HT1080 (cell line): ENCODE measurements around the gene ADAM10. TPM values are rescaled to one million over a fixed set of nuclear protein-coding genes. Genes with fewer than 3 reads are reported as not detected.
"Not testable (repeated sequence)": the region's sequence is repeated elsewhere in the genome, so short reads cannot be mapped to it uniquely, and the experiment has no call there.

Experiments used
- DNase-seq: peaks from one replicate; pipeline ENCODE4 v3.0.0-alpha.2; 2015; ENCODE audit warnings: low read depth
- total RNA-seq: library from RNA; depleted of rRNA; stranded (reverse); fragments of >200 nt; shearing (Covaris generic); gene quantifications from 2 replicates; pipeline ENCODE4 v1.2.3, GENCODE V29; 2014

Gene ADAM10
- total RNA-seq, 1 experiment from 2014 or later = 135 TPM

DNA sequence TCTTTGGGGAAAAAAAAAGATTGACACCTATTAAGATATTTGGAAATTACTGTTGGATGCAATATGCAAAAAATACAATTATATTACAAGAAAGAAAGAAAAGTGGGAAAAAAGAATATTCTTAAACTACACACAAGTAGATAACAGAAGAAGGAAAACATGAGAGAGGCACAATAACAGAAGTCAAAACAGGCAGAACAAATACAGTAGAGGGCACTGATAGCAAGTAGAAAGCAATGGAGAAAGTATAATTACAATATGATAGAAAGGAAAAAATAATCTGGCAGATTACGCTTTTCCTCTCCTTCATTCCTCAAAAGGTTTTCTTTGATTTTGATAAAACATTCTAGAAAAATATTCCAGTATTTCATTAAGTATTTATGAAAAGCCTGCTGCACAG lies 72.1 kb downstream of the ADAM10 start:
- DNase-seq = no peak

DNA sequence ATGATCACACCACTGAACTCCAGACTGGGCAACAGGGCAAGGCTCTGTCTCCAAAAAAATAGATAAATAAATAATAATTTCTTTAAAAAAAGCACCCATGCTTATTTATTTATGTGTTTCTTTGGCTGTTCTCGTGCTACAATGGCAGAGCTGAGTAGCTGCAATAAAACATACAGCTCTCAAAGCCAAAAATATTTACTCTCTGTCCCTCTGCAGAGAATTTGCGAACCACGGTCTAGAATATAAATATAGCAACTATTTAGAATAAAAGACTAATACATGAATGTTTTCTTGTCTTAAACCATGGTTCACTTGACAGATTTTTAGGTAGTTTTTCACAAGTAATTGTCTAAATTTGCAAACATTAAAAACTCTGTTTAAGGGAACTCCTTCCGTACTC lies 72.7 kb downstream of the ADAM10 start:
- DNase-seq = no peak

DNA sequence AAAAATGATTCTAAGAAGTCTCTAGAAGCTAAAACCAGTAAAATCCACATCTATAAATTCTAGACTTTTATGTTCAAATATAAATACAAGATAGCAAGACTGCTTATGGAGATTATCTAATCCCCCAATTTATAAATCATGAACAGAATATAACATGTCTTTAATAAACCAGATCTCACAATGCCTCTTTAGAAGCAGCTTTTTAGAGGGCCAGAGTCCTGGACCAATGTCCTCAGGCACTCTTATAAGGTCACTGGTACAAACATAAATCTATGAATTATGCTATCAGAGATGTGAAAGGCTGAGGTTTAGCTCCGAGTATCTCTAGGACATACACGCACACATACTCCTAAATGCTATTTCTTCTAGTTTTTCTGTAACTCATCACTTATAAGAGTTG lies 78.3 kb downstream of the ADAM10 start:
- no peak for DNase-seq

DNA sequence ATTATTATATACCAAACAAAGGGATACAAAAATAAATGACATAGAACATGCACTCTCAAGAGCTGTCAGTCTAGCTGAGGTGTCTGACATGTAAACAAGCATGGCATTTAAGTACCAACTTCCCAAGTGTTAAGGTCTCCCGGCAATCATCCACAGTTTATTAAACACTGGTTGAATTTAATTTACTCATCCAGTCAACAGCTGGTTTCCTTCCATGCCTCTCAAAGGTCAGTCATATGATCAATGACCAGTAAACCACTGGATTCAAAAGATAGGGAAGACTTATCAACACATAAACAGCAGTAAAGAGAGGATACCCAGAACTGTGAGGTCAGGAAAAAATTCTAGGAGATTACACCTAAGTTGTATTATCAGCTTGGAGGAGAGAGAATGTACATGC lies 80.4 kb downstream of the ADAM10 start:
- DNase-seq = no peak

DNA sequence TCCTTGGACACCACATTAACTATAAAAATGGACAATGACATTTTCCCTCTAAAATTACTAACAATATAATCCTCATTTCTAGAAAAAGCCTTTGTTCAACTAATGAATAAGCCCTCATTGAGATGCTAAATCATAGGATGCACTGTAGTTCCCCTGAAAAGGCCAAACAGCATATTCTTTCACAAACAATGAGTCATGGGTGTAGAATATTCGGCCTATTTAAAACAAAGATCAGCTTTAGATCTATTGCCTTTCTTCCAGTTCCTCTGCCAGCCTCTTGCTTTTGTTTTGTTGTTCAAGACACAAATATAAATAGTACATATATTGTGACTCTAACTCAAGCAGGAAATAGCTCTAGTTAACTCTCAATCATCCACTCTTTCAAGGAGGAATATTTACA lies 82.5 kb downstream of the ADAM10 start:
- DNase-seq = no peak

DNA sequence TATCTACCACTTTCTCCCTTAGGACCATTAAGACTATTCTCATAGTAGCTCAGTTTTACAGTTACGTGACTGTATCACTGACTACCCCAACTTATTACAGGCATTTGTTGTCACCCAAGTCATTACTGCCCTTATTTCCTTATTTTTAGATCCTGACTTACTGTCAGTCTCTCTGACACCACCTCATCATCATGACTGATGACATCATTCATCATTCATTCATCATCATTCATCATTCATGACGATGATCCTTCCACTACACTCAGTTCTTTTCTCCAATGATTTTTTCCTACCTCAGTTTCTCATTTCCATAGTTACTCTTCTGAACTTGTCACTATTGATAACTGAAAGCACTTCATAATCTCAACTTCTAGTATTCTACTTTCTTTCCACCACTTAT lies 83.8 kb downstream of the ADAM10 start:
- DNase-seq = no peak

DNA sequence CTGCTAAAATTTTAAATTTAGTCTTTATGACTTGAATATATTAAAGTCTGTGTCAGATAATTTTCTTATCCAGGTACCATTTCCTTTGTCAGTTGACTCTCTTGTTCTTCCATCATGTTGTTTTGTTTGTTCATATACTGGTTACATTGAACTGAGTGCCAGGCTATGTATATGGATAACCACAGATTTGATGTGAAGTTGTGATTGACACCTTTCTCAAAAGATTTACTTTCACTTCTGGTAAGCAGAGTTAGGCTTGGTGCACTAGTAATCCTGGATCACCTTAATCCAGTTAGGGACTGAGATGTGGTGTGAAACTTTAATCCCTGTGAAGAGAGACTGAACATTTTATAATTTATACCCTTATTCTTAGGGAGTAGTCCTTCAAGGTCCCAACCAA lies 99.4 kb downstream of the ADAM10 start:
- no peak for DNase-seq

DNA sequence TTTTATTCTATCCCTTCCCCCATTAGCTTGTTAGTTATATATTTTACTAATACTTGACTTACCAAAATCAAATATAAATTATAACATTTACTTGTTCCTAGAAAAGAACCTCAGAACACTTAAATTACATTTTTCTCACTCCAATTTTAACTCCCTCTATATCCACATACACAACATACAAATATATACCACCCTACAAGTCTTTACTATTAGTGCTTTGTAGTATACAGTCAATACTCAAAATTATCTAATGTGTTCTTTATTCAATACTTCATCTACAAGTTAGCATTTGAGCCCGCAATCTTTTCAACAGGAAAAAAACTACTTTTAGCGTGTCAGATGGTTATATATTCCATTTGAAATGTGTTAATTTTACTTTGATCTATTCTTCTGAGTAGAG lies 100.3 kb downstream of the ADAM10 start:
- no peak for DNase-seq

DNA sequence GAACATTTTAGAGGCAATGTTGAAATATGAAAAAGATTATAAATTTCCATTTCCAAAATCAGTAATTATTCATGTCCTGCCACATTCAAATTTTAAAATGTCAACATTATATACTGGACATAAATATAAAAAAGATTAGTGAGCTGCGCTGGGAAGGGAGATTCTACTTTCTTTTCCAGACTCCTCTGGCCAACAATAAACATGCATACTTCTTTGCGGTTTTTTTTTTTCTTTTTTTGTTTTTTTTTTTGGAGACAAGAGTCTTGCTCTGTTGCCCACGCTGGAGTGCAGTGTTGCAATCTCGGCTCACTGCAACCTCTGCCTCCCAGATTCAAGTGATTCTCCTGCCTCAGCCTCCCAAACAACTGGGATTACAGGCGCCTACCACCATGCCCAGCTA lies 105.5 kb downstream of the ADAM10 start:
- DNase-seq = no peak

DNA sequence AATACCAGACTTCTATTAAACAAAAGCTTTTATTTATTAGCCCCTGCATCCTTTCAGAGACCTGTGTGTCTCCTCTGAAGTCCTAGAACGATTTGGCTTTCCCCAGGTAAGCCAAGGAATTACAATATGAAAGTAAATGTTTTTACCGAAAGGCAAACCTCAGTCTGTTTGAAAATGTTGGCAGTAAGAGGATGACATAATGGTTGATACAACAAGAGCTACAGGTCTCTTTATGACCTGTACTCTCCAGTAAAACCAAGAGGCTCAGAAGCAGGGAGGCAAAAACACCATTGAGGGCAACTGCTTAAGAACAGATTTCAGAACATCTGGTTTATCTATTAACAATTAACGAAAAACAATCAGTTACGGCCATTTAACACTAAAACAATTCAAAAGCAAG lies 107.8 kb downstream of the ADAM10 start:
- DNase-seq = no peak

DNA sequence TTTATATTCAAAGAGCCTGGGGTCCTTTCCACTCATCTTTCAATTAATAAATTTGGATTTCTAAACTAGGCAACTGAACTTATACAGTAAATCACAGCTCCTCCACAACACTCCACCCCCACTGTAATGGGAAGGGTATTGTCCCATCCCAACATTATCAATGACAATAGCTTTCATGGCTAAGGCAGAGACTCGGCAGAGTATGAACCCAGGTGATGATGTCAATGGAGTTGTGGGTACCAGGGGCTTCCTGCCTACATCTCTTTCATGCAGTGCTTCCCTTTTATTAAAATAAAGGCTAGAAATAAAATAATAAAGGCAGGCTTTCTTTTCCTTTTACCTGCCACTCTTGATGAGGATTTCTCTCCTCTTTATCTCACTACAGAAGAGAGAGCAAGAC lies 109.5 kb downstream of the ADAM10 start:
- DNase-seq = no peak

DNA sequence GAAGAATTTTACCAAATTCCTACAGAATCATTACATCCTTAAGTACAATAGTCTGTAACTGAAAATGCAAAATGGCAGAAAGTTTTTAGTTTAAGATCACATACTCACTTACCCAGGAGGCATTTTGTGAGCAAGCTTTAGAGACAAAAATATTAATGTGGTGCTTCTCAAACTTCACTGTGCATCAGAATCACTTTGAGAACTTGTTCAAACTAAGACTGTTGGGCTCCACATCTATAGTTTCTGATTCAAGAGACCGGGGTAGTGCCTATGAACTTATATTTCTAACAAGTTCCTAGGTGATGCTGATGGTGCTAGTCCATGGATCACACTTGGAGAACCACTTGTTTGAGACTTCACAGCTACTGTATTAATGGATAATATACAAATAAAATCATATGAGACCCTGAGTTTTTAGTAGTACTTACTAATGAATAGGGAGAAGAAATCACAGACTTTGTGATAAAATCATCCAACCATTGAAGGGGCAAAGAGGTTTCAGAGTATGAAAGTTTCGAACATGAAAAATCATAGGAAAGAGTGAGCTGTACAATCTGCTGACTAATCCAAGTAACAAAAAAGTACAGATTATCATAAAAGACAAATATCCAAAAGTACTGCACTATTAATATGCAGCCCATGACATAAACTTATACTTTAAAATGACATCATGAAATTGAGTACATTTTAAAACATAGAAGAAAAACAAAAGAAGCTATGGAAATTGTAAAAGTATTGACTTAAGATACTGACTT lies 110.3 kb downstream of the ADAM10 start:
- no peak for DNase-seq

DNA sequence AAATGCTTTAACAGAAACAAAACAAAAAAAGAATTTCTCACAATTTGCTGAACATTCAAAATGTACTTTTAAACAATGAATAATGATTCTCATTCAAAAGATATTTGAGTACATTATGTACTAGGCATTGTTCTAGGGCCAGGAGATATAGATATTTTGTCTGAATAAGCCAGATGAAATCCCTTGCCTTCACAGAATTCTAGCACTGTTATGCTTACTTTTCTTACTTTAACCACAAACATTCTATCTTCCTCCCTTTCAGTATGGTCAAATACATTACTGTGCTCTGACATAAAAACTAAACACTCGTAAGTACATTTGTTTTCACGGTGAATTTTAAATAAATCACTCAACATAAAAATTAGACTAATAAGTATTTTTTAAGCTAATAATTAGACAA lies 116.7 kb downstream of the ADAM10 start:
- DNase-seq = no peak

DNA sequence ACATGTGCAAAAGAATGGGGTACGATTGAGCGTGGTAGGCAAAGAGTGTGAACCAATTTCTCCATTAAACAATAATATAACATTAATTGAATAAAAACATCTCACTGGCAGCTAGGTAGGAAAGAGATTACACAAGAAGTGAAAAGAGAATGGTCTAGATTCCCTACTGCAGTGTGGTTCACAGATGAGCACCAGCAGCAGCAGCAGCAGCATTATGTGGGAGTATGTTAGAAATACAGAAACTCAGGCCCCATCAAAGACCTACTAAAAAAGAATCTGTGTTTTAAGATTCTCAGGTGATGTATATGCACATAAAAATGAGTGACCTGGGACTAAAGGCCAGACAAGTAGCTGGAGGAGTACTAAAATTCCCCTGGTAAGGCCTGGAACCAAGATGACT lies 118.2 kb downstream of the ADAM10 start:
- DNase-seq = no peak

DNA sequence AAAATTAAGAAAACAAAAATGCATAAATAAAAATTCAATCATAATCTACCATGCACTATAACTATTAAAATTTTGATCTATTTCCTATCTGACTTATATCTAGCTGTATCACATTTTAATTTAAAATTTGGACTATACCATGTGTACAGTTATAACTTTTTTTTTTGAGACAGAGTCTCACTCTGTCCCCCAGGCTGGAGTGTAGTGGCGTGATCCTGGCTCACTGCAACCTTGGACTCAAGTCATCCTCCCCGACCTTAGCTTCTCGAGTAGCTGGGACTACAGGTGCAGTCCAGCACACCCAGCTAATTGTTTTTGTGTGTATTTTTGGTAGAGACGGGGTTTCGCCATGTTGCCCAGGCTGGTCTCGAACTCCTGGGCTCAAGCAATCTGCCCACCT lies 119.9 kb downstream of the ADAM10 start:
- DNase-seq = no peak

DNA sequence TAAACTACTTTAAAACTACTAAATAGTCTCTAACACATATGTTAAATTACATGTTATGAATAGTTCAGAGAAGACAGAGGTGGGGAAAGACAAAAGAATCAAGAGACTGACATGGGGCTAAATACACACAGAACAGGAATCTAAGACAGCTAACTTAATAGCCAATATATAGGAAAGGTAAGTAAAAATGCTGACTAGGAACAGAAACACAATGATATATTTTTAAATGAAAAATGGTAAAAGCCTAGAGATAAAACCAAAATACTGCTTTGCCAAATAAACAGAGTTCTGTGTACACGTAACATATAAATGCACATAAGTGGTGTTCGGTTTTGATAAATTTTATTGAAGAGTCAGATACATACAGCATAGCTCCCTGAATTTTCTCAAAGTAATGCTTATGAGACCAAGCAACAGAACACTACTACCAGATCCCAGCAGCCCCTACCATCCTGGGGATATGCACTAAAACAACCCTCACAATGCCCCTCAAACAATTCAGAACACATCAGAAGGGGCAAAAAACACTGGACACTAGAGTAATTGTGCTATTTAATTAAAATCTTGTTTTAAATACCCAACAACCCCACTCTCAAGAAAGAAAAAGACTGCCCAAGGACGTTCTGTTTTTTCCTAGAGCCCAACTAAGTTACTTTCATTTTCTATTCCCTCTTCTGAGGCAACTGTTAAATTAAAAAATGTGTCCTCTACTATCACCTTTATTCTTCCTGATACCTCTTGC lies 121.1 kb downstream of the ADAM10 start:
- DNase-seq = peak; percentile 9

DNA sequence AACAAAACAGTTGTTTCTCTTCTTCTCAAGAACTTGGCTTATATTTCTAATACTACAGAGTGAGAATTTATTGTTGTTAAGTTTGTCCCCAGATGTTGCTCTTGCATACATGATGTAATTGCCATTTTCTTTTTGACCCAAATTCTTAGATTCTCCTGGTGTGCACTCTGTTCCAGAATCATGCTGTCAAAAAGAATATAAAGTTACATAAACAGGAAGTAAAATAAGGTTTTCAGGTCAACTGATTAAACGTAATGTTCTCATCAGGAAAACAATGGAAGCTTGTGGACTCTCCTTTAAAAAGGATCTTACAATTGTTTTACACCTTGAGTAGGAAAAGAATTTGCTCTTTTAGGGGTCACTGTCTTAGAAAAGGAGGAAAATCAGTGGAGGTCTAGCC lies 121.8 kb downstream of the ADAM10 start:
- no peak for DNase-seq

DNA sequence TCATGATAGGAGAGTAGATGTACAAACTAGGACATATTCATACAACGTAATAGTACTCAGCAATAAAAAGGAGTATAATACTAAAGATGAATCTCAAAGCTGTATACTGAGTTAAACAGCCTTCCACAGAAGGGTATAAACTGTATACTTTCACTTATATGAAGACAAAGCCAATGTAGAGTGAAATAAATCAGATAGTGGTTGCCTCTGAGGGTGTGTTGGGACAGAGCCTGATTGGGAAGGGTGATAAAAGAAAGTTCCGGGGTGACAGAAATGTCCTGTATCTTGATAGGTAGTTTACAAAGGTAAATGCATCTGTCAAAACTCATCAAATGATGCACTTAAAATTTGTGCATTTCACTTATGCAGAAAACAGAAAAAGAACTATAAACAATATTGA lies 122.5 kb downstream of the ADAM10 start:
- no peak for DNase-seq

DNA sequence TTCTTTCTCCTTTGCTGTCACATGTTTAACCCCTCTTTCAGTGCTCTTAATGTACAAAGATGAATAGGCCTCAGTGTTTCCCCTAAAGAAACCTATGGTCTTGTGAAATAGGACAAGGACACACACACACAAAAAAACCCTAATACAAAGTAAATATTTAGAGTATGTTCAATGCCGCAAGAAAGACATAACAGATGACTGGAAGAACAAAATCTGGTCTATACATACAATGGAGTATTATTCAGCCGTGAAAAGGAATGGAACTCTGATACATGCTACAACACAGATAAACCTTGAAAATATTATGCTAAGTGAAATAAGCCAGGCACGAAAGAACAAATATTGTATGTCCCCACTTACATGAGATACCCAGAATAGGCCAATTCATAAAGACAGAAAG lies 123.1 kb downstream of the ADAM10 start:
- no peak for DNase-seq

DNA sequence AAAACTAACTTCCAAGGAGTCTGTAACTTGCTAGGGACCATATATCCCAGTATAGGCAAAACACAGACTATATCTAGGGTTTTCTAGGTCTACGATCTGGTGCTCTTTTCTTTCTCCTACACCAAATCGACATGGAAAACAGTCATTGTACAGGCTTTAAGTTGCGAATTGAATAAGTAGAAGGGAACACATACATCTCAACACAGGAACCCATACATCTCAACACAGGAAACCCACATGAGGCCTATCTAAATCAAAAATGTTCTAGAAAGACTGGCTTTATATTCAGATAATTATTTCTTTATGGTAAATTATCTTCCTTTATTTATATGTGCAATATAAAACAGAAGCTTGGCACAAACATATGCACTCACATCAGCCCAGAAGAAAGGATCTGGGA lies 126.6 kb downstream of the ADAM10 start:
- DNase-seq = no peak

DNA sequence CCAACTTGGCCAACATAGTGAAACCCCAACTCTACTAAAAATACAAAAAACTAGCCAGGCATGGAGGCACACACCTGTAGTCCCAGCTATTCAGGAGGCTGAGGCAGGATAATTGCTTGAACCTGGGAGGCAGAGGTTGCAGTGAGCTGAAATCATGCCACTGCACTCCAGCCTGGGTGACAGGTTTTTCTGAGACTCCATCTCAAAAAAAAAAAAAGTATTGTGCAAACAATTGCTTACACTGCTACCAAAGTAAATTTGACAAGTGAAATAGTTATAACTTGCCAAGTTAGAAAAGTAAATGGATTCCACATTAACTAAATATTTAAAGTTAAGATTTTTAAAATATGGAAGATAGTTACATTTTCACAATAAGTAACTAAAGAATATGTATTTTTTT lies 129.2 kb downstream of the ADAM10 start:
- DNase-seq = not testable (repeated sequence)

DNA sequence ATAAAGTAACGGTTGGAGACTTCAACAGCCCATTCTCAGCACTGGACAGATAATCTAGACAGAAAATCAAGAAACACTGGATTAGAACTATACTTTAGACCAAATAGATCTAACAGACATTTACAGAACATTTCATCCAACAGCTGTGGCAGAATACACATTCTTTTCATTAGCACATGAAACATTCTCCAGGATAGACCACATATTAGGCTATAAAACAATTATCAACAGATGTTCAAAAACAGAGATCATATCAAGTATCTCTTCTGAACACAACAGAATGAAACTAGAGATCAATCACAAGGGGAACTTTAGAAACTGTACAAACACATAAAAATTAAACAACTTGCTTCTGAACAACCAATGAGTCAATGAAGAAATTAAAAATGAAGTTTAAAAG lies 133.3 kb downstream of the ADAM10 start:
- DNase-seq = no peak
